Suprapubic skin (tissue), 4 donors: ENCODE measurements around the gene RIMS1. TPM values are rescaled to one million over a fixed set of nuclear protein-coding genes. Genes with fewer than 3 reads are reported as not detected.

Experiments
- DNase-seq, 2 donors: peaks; one replicate each; pipeline ENCODE4 v3.0.0-alpha.2; 2019; ENCODE audit warnings: low spot score in 2 of 2
- H3K27ac ChIP-seq: fragments of 200-600 bp; sonication (generic); one replicate; pipeline ENCODE4 v1.5.1; 2019
- H3K27me3 ChIP-seq: fragments of 200-600 bp; sonication (generic); one replicate; pipeline ENCODE4 v1.5.1; 2019
- H3K36me3 ChIP-seq: fragments of 200-600 bp; sonication (generic); one replicate; pipeline ENCODE4 v1.5.1; 2019
- H3K4me1 ChIP-seq: fragments of 200-600 bp; sonication (generic); one replicate; pipeline ENCODE4 v1.5.1; 2019
- H3K4me3 ChIP-seq: fragments of 200-600 bp; sonication (generic); one replicate; pipeline ENCODE4 v1.5.1; 2019; ENCODE audit warnings: mild to moderate bottlenecking
- H3K9me3 ChIP-seq: fragments of 200-600 bp; sonication (generic); one replicate; pipeline ENCODE4 v1.5.1; 2019
- EP300 ChIP-seq: sonication (generic); formaldehyde crosslinking; IDR thresholded peaks from one replicate; pipeline ENCODE4 v1.6.1; 2017; ENCODE audit warnings: antibody characterized with exemption
- POLR2A ChIP-seq, 2 donors: fragments of 450-650 bp; IDR thresholded peaks; one replicate each; pipeline ENCODE4 v1.6.1; 2017; ENCODE audit warnings: antibody characterized with exemption in 2 of 2, mild to moderate bottlenecking in 2 of 2, moderate library complexity in 2 of 2
- POLR2AphosphoS5 ChIP-seq, 3 donors: sonication (generic); formaldehyde crosslinking; IDR thresholded peaks; one replicate each; pipeline ENCODE4 v1.6.1; 2017; ENCODE audit warnings: antibody characterized with exemption in 3 of 3
- WGBS: methylation state at CpG from one replicate; pipeline ENCODE4 v1.1.5; 2018; 5-methylcytosine and 5-hydroxymethylcytosine counted together
- total RNA-seq, 4 donors: library from RNA; depleted of rRNA; stranded (reverse); fragments of >200 nt; gene quantifications; one replicate each; pipeline ENCODE4 v1.1.0, GENCODE V29; 2016
- TF ChIP-seq, protein P1 (sequence below), 2 donors: fragments of 200-600 bp in 1 of 2; fragments of 450-650 bp in 1 of 2; sonication (generic) in 1 of 2; IDR thresholded peaks; one replicate each; pipeline ENCODE4 v1.5.1; 2016 to 2019; ENCODE audit warnings: antibody characterized with exemption in 2 of 2, mild to moderate bottlenecking in 1 of 2, moderate library complexity in 1 of 2

RIMS1 gene
- total RNA-seq, 4 donors from 2014 or later, result 2.9 to 9.7 (median 4.5) TPM

DNA sequence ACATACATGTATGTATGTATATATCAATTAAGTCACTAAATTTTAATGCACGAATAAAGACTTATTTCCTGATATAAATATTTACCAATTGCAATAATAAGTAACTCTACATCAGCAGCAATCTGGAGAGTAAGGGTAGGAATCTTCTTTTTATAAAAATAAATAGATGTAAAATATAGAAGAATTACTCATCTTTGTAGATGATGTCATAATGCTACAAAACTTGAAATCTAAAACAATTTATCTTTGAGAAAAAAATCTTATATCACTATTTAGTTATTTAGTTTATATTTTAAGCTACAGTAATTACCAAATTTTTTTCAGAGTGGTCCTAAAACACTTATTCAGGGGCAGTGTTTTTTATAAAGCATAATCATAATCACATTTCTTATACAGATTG is 351.7 kb downstream of the RIMS1 start:
- Histone ChIP-seq H3K27ac (no peak overlapping the region), H3K4me1 (no peaks in the 10 kb centered on the region), H3K36me3 (no peaks in the 10 kb centered on the region), H3K27me3 (no peaks in the 10 kb centered on the region), H3K9me3 (no peaks in the 10 kb centered on the region), H3K4me3 (no peak overlapping the region)
- DNase-seq, result no peak
- TF ChIP-seq EP300 (no peak), POLR2AphosphoS5 (IDR thresholded peaks at IDR 0.05) (no peak), POLR2A (IDR thresholded peaks at IDR 0.05) (no peak)
- TF ChIP-seq, protein P1, sequence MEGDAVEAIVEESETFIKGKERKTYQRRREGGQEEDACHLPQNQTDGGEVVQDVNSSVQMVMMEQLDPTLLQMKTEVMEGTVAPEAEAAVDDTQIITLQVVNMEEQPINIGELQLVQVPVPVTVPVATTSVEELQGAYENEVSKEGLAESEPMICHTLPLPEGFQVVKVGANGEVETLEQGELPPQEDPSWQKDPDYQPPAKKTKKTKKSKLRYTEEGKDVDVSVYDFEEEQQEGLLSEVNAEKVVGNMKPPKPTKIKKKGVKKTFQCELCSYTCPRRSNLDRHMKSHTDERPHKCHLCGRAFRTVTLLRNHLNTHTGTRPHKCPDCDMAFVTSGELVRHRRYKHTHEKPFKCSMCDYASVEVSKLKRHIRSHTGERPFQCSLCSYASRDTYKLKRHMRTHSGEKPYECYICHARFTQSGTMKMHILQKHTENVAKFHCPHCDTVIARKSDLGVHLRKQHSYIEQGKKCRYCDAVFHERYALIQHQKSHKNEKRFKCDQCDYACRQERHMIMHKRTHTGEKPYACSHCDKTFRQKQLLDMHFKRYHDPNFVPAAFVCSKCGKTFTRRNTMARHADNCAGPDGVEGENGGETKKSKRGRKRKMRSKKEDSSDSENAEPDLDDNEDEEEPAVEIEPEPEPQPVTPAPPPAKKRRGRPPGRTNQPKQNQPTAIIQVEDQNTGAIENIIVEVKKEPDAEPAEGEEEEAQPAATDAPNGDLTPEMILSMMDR (IDR thresholded peaks at IDR 0.05), result no peak
- 0% methylated on average over 1 of the region's 1 CpG for WGBS

DNA sequence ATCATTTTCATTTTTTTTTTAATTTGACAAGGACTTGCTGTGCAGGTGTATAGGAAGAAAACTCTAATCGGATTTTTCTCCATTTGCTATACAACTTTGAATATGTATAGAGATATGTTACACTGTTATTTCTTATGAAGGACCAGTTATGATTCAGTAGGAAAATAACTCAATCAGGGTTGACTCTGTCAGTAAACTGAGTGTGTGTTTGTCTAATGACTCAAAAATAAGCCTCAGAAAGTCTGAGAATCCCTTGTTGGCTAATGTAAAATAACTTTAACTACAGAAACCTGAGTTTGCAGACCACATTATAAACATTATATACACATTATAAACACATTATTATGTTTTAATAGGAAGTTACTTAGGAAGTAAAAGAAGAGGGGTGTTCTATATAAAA is 352.6 kb downstream of the RIMS1 start:
- no peak overlapping the region for H3K27ac ChIP-seq
- no peaks in the 10 kb centered on the region for H3K4me1 ChIP-seq
- TF ChIP-seq, protein P1 (IDR thresholded peaks at IDR 0.05), result no peak
- TF ChIP-seq POLR2AphosphoS5 (IDR thresholded peaks at IDR 0.05) (no peak), POLR2A (IDR thresholded peaks at IDR 0.05) (no peak), EP300 (no peak)
- no peak for DNase-seq
- H3K4me3 ChIP-seq, result no peak overlapping the region
- WGBS, result 84% methylated on average over 1 of the region's 1 CpG
- no peaks in the 10 kb centered on the region for H3K36me3 ChIP-seq
- H3K9me3 ChIP-seq, result no peaks in the 10 kb centered on the region
- H3K27me3 ChIP-seq, result no peaks in the 10 kb centered on the region

DNA sequence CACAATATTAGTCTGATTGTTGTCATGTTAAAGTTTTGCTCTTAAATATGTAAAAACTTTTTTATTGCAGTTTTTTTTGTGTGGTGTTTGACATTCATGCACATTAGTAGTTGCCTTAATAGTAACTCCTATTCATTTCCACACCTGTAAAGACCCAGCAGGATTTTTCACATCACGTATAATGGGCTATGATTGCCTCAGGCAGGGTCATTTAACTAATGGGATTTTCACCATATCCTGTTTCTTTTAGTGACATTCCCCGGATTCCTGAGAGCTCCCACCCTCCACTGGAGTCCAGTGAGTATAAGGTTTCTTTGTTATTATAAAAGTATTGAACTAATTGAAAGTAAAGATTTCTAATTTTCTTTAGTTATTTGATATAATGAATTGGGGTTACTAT is 359.2 kb downstream of the RIMS1 start:
- Histone ChIP-seq H3K4me3 (no peak overlapping the region), H3K27ac (no peak overlapping the region), H3K27me3 (no peaks in the 10 kb centered on the region), H3K9me3 (no peaks in the 10 kb centered on the region), H3K4me1 (no peaks in the 10 kb centered on the region), H3K36me3 (no peaks in the 10 kb centered on the region)
- no peak for DNase-seq
- TF ChIP-seq POLR2AphosphoS5 (IDR thresholded peaks at IDR 0.05), result no peak
- no peak for TF ChIP-seq EP300
- TF ChIP-seq, protein P1 (IDR thresholded peaks at IDR 0.05), result no peak
- TF ChIP-seq POLR2A (IDR thresholded peaks at IDR 0.05), result no peak
- 27% methylated on average over 2 of the region's 2 CpGs for WGBS

DNA sequence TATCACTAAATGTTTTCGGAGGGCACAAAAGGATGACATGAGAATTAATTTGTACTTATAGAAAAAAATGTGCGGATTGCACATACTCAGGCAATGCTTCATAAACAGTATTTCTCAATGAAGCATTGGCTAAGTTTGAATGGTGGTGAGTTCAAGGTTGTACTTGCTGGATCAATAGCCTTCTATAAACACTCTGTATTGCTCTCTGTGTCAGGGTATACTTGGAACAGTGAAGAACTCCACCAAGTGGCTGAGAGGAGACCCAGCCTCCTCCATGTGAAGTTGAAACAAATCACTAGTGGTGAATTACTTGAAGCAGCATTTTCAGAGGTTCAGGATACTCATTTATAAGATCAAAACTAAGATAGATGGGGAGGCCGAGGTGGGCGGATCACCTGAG is 360.6 kb downstream of the RIMS1 start:
- H3K36me3 ChIP-seq, result no peaks in the 10 kb centered on the region
- no peaks in the 10 kb centered on the region for H3K27me3 ChIP-seq
- no peak overlapping the region for H3K27ac ChIP-seq
- no peak overlapping the region for H3K4me3 ChIP-seq
- no peaks in the 10 kb centered on the region for H3K4me1 ChIP-seq
- no peaks in the 10 kb centered on the region for H3K9me3 ChIP-seq
- TF ChIP-seq EP300, result no peak
- TF ChIP-seq, protein P1 (IDR thresholded peaks at IDR 0.05), result no peak
- WGBS, result 88% methylated on average over 4 of the region's 4 CpGs
- DNase-seq, result no peak

DNA sequence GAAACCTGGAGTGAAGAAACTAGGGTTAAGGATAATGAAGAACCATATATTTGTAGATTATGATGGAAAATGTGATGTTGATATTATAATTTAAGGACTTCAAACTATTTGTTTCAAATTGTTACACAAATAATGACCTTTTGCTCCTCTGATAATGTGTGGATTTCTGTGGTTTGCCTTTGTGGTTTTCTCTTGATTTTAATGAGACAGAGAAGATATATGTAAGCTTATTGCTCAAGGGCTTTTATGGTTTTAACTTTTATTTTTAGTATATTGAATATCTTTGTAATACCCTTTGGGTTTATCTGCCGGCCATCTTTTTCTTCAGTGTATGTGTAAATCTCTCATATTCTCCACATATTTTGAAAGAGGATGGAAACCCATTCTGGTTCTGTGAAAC is 362.3 kb downstream of the RIMS1 start:
- Histone ChIP-seq H3K36me3 (no peaks in the 10 kb centered on the region), H3K9me3 (no peaks in the 10 kb centered on the region), H3K27me3 (no peaks in the 10 kb centered on the region), H3K4me1 (no peaks in the 10 kb centered on the region), H3K27ac (no peak overlapping the region), H3K4me3 (no peak overlapping the region)
- 76% methylated on average over 1 of the region's 1 CpG for WGBS
- no peak for TF ChIP-seq EP300
- TF ChIP-seq, protein P1 (IDR thresholded peaks at IDR 0.05), result no peak
- TF ChIP-seq POLR2A (IDR thresholded peaks at IDR 0.05), result no peak
- no peak for TF ChIP-seq POLR2AphosphoS5 (IDR thresholded peaks at IDR 0.05)
- no peak for DNase-seq
